IMR-90 (cell line): ENCODE data around the gene RUBCN.
A peak's percentile ranks its signal among the peaks of the same experiment; 100 is the strongest.

Experiments
- CTCF ChIP-seq: conservative IDR thresholded peaks from 2 replicates; pipeline ENCODE4 v1.5.1; 2012; ENCODE audit warnings: mild to moderate bottlenecking, low read depth, low read length, improper control_type of control experiment
- MXI1 ChIP-seq: IDR thresholded peaks from 2 replicates; pipeline ENCODE4 v1.6.1; 2012; ENCODE audit warnings: low read depth, mild to moderate bottlenecking, low read length, moderate library complexity, borderline replicate concordance
- POLR2A ChIP-seq: IDR thresholded peaks from 2 replicates; pipeline ENCODE4 v1.6.1; 2012; ENCODE audit warnings: mild to moderate bottlenecking, low read depth, low read length
- RAD21 ChIP-seq: IDR thresholded peaks from 2 replicates; pipeline ENCODE4 v1.6.1; 2012; ENCODE audit warnings: low read length, improper control_type of control experiment
- RCOR1 ChIP-seq: IDR thresholded peaks from 2 replicates; pipeline ENCODE4 v1.6.1; 2012; ENCODE audit warnings: mild to moderate bottlenecking, low read length, improper control_type of control experiment; ENCODE audit not compliant: insufficient replicate concordance

GRCh38 chr3:197736010-197736490 is 654 bp downstream of the RUBCN start:
- TF ChIP-seq RCOR1 = no peak
- no peak for TF ChIP-seq POLR2A
- TF ChIP-seq CTCF = no peak
- TF ChIP-seq MXI1 = peak; percentile 25; the same call in 1 of the 2 replicates
- no peak for TF ChIP-seq RAD21
